ENCODE measurements around the gene KHNYN.
A peak's percentile ranks its signal among the peaks of the same experiment; 100 is the strongest.

Gene KHNYN

DNA sequence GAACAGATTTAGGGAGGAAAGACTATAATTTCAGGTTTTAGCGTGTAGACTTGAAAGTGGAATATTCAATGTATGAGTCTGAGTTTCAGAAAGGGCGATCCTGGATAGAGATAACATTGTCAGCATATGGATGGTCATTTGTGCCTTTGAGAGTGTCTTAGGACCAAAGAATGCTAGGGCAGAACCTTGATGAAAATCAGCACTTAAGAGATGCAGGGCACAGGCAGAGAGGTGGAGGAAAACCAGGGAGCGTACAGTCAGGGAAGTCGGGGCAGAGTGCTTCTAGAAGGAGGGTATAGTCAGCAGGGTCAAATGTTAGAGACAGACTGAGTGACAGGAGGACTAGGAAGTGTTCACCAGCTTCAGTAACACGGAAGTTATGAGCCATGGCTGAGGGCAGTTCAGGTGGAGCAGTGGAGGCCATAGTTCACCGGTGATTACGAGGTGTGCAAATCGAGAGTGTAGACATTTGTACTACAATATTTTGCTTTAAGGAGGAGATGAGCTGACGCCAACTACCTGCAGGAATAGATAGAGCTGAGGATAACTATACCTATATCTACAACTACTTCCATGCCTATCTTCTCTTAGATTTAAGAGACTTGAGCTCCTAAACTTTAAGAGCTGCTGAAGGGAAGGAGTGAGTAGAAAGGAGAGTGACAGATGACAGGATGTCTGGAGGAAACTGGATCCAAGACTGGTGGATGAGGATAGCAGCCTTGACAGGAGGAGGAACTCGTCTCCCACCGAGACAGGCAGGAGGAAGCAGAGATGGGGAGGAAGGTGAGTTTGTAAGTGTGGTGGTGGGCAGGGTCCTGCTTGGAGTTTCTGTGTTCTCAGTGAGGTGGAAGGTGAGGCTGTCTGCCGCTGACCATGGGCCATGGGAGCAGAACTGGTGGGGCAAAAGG lies 6.8 kb upstream of the KHNYN start:
- DNase-seq (ENCODE audit: low read depth): no peak

DNA sequence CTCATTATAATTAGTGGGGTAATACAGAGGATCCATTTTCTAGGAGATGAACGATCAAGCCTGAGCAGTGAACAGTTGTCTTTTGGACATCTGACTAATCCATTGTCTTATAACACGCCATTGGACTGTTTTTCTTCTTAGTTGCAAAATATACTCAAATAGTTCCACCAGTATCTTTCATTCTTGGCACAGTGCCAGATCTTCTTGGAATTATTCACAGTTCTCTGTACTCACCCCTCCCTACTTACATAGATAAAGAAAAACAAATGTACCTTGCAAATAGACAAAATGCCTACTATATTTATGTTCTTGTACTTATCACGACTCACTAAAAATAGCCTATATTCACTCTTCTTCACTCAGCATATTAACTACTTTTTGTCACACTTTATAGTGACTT lies 4.0 kb upstream of the KHNYN start:
- DNase-seq (ENCODE audit: low read depth): no peak

DNA sequence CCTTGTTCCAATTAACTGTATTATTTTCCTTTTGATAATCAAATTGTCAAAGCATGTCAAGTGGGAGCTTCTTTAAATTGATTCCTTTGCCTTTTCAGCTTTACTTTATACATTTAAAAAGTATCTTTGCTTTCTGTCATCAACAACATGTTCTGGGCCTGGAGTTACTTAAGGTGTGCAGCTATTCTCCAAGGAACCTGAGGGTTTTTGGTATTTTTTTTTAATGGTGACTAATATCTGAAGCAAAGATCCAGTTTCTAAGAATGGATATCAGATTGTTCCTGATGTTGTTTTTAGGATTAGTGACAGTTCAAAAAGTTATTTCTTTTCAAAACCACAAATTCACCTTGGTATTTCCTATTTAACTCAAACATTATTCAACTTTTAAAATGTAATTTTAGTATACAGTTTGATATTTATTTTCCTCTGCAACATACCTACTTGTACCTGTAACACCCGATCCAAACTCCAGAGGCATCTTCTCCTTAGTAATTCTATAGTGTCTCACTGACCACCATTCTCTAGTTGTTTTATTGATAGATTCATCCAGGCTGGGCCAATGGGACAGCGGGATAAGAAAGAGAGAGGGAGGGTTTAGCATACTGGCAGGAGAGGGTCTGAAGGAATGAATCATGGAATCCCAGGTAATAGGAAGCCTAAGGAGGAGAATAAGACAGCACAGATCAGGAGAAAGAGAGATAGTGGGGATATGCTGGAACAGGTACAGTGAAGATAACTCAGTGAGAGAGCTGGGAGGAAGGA lies 3.4 kb upstream of the KHNYN start:
- DNase-seq (ENCODE audit: low read depth): no peak

DNA sequence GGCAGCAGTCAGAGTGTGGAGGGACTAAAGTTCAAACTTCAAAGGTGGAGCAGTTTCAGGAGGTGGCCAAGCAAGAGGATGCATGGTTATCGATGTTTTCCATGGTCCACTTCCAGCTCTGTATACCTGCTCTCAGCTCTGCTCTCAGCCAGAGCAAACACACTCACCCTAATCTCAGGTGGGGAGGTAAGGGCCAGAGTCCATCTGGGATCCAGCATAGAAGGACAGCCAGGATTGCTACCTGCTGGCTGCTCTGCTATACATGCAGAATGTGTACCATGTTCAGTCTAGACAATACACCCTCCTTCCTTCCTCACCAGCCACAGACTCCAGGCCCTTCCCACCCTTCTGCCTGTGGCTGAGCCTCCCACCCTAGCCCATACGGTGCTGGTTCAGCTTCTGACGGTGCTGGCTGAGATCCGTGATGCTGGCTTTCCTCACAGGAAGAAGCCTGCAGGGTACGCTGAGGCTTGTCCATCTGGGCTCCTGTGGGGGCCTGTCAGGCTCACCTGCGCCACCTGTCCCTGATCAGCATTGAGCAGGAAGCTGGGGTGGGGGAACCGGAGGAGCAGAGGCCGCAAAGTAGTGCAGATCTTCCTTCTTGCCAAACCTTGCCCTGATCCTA lies 2.7 kb upstream of the KHNYN start:
- DNase-seq (ENCODE audit: low read depth): no peak

DNA sequence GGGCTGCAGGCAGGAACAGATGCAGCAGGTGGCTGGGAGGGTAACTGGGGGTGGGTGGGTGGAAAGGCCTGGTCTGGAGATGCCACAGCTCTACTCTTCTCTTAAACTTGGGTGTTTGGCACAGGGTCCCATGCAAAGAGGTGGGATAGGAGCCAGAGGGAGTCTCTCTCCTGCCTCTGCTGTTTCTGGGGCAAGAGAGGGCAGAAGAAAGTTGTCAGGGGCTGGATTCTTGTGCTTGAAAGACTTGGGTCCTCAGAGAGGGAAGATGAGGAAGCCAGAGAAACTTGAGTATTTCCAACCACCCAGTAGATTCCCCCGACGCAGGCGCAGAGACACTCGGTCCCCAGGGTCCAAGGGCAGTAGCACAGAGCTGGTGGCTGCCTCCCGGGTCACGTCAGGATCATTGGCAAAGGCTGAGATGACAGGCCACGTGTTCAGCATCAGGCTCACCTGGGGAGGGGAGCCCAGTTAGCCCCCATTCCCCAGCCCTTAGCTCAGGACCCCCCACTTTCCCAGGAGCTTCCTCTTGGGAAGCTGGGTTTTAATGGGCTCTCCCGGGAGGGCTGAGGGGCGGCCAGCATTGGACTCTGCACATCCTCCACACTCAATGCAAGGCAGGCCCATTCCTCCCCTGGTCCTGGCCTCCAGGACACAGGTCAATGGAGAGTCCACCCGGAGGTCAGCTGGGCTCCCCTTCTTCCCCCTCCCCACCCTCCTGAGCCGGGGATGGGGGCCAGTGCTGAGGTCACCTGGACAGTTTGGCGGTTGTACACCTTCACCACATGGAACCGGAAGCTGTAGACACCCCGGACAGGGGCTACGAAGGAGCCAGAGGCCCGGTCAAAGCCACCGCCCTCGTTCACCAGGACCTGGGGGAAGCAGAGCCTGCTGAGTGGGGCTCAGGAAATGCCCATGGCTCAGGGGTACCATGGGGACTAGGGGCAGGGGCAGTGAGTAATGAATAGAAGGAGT lies 1.9 kb upstream of the KHNYN start:
- DNase-seq (ENCODE audit: low read depth): no peak

DNA sequence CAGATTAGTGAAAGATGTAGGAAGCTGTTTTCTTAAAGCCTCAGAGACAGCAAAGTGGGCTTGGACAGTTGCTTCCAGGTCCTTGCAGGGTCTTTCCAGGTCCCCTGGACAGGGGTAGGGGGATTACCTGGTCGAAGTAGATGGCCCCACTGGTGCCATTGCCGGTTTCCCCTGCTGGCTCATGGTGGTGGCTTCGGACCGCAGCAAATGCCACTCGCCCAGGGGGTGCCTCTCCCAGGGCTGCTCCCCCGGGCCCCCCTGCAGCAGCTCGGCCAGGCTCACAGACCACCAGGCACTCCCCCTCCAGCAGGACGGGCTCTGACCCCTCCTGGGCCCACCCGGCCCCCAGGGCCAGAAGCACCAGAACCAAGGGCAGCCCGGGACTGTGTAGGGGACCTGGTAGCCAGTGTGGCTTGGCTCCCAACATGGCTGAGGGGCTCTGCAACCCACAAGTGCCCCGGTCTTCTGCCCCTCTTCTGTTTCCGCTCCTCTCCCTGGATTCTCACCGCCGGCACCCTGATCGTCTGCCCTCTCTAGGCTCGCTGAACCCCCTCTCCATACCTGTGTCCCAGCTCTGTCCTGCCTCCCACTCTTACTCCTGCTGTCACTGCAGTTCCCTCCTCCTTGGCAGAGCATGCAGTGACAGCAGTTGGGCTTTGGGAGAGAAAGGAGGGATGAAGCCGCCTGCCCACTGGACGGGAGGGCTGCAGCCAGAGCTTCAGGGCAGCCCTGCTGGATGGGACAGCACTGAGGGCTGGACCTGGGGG lies 943 bp upstream of the KHNYN start:
- DNase-seq (ENCODE audit: low read depth): no peak

DNA sequence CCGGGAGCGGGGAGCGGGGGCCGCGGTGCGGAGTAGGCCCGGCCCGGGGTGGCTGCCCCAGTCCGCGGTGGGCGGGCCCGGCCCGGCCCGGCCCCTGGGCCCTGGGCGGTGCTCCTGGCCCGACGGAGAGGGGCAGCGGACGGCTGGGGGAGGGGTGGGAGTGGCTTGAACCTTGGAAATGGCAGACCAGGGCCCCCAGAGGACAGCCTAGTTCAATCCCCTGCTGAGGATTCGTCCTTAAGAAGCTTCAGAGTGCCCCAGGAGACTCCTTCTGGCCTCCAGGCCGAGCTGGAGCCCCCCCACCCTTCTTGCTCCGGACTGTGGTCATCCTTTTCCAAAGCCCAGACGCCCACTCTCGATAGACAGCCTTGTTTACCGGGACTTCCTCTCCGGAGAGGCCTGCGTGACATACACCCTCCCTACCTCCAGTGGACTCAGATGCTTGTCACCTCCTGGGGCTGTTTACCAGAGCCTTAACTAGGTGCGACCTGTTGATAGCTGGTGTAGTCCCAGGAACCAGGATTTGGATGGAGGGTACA lies 458 bp downstream of the KHNYN start:
- DNase-seq (ENCODE audit: low read depth): no peak

DNA sequence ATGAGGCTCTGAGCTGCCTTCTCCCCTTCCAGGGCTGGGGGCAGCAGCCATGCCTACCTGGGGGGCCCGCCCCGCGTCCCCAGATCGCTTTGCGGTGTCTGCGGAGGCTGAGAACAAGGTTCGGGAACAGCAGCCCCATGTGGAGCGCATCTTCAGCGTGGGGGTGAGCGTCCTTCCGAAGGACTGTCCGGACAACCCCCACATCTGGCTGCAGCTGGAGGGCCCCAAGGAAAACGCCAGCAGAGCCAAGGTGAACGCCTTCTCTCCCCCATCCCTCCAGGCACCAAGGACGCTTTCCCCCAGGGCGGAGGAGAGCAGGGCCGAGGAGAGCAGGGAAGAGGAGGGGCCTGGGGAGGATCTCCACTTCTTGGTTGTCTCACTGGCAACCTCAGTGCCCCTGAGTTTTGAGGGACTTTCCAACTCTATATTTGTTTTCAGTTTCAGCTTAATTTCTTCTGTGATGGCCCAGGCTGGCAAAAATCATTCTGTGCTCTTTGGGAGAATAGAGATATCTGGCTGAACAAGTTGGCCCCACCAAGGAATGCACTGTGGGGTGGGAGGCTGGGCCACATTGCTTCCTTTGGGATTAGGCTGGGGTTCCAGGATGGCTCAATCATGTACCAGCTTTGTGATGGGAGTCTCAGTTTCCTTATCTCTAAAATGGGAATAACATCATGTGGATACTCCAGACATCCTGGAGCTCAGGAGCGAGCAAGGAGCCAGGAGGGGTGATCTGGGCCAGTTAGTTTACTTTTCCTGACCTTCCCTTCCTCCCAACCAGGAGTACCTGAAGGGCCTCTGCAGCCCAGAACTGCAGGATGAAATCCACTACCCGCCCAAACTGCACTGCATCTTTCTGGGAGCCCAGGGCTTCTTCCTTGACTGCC lies 1.2 kb downstream of the KHNYN start:
- DNase-seq (ENCODE audit: low read depth): no peak

DNA sequence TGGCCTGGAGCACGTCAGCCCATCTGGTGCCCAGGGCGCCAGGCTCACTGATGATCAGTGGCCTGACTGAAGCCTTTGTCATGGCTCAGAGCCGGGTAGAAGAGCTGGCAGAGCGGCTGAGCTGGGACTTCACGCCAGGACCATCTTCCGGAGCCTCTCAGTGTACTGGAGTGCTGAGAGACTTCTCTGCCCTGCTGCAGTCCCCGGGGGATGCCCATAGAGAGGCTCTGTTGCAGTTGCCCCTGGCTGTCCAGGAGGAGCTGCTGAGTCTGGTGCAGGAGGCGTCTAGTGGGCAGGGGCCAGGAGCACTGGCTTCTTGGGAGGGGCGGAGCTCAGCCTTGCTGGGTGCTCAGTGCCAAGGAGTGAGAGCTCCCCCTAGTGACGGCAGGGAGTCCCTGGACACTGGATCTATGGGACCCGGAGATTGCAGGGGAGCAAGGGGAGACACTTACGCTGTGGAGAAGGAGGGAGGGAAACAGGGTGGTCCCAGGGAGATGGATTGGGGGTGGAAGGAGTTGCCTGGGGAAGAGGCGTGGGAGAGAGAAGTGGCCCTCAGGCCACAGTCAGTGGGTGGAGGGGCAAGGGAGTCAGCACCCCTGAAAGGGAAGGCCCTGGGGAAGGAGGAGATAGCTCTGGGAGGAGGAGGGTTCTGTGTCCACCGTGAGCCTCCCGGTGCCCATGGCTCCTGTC lies 2.0 kb downstream of the KHNYN start:
- DNase-seq (ENCODE audit: low read depth): peak; percentile 59

DNA sequence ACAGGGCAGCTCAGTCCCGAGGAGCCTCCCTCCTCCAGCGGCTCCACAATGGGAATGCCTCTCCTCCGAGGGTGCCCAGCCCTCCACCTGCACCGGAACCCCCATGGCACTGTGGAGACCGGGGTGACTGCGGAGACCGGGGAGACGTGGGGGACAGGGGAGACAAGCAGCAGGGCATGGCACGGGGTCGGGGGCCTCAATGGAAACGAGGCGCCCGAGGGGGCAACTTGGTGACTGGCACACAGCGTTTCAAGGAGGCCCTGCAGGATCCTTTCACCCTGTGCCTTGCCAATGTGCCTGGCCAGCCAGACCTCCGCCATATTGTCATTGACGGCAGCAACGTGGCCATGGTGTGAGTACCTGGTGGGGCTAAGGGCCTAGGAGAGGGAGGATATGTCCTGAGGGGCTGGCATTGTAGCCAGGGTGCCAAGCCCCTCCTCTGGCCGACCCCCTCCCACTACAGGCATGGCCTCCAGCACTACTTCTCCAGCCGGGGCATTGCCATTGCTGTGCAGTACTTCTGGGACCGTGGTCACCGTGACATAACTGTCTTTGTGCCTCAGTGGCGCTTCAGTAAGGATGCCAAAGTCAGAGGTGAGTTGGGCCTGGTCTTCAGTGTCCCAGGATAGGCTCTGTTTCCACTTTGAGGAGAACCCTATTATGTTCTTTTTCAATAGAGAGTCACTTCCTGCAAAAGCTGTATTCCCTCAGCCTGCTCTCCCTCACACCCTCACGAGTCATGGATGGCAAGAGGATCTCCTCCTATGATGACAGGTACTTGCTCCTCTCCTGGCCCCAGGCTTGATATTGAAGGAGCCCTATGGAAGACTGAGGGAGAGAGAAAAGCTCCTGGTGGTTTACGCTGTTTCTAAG lies 2.7 kb downstream of the KHNYN start:
- no peak for DNase-seq (ENCODE audit: low read depth)

DNA sequence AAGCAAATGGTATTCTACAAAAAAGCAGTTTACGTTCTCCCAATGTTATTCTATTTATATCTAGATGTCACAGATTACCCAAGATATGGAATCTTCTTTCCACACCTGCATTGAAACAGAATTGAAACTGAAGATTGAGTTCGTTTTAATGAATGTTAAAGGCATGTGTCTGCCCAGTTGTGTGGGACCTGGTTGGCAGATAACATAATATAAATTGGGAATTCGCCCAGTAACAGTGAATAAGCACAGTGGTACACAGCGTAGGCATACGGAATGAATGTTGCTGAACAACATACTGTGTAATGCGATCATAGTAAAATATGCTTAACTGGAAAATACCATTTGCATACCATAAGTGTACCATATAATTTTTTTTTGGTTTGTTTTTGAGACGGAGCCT lies 4.3 kb downstream of the KHNYN start:
- DNase-seq (ENCODE audit: low read depth): no peak

DNA sequence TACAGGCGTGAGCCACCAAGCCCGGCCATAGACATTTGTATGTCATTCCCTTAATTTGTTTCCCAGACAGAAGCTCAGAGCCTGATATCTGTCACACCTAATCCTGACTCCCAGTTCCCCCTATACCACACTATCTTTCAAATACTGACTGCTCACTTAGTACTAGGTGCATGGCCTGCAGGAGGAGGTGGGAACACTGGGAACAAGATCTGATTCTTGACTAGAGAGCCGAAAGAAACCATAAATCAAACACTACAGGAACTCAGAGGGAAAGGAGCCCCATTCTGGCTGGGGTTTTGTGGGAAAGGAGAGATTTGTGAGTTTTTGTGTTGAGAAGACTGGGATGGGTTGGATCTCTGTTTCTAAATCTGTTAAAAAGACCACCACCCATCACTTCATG lies 4.9 kb downstream of the KHNYN start:
- no peak for DNase-seq (ENCODE audit: low read depth)

DNA sequence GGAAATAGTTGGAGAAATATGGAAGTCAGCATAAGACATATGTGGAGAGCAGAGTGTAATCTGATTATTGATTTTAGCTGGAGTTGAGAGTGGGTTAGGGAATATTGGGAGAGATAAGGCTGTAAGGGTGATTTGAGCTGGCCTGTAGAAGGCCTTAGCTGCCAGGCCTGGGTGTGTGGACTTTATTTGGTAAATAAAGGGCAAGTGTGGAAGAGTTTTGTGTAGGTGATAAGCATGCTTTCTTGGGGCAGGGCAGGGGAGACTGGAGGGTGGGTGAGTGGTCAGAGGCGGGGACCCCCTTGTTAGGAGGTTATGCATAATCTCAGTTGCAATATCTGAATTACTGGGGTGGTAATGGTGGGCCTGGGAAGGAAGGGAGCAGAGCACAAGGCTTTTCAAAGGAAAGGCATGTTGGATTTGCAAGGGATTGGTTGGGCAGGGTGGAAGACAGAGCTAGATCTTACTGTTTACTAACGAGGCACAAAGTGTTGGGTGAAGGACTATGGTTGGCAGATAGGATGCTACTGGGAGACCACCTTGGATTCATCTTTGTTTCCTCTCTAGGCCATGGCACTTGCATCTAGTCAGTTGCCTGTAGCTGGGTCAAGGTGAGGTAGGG lies 5.5 kb downstream of the KHNYN start:
- no peak for DNase-seq (ENCODE audit: low read depth)

DNA sequence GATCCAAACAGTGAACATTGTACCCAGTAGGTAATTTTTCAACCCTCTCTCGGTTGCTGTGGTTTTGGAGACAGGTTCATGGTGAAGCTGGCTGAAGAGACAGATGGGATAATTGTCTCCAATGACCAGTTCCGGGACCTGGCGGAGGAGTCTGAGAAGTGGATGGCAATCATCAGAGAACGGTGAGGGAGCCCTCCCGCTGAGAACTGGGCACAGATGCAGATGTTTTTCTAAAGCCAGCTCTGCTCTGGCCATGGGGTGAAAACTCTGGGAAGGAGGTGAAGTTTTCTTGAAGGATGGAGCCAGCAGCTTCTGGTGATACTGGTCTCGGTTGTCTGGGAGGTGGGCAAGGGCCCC lies 6.2 kb downstream of the KHNYN start:
- DNase-seq (ENCODE audit: low read depth): no peak

DNA sequence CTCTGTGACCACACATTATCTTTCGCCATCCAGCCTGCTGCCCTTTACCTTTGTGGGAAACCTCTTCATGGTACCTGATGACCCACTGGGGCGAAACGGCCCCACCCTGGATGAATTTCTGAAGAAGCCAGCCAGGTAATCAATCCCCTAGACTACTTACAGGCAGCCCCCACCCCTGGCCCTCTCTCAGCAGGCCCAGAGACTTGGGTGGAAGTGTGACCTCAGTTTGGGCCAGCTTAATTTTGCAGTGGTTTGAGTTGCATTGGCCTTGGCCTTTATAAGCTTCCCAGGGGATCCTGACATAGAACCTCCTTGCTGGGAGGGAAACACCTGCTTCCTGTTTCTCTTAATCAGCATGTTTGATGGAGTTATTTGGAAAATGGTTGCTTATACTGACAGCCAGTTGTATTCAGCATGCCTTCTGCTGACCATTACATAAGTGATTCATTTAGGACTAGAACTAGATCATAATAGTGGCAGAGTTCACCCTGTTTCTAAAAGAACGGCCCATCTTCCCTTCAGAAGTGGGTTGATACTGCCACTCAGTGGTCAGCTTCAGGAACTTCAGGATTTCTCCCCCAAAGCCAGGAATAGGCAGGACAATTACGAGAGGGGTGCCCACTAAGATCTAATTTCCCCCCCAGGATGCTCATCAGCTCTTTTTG lies 6.7 kb downstream of the KHNYN start:
- DNase-seq (ENCODE audit: low read depth): peak; percentile 48

DNA sequence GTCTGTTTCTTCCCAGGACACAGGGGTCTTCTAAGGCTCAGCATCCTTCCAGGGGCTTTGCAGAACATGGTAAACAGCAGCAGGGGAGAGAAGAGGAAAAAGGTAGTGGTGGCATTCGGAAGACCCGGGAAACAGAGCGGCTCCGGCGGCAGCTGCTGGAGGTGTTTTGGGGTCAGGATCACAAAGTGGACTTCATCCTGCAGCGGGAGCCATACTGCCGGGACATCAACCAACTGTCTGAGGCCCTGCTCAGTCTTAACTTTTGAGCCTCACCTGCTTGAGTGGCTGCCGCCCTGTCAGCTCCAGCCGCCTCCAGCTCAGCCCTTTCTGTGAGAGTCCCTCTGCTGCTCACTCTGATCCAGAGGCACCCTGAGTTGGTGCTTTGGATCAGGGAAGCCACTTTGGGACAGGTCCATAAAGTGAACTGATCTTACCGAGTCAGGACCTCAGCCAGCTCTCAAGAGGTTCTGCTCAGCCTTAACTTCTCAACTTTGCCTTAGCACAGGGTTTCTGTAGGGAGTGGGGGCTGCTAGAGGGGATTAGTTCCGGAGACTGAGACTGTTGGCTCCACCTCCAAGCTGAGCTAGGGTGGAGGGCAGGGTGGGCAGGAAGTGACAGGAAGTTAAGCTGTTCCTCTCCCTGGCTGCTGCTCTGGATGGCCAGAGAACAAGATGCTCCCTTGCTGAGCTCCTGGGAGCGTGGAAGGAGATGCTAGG lies 7.4 kb downstream of the KHNYN start:
- DNase-seq (ENCODE audit: low read depth): no peak

DNA sequence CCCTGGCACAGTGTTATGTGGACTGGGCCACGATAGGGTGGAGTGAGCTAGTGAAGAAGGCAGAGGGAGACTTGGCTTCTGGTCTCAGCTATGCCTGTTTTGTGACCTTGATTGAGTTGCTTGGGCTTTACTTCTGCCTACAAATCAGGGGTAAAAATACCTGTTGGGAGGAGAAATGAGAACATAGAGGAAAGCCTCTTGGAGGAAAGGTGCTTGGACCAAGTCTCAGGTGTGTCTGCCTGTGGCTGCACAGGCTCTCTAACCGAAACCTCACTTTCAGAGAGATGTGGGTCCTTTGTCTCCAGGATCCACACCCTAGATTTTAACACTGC lies 7.9 kb downstream of the KHNYN start:
- DNase-seq (ENCODE audit: low read depth): no peak
